ENCODE results near the gene CTDSPL. TPM values are rescaled to one million over a fixed set of nuclear protein-coding genes. Genes with fewer than 3 reads are reported as not detected.

The CTDSPL gene
- total and polyA plus RNA-seq, 2 of the 13 experiments (the other 11 are each of a cell fraction or from before 2014, with no cell fraction given) = 26.1 to 142 TPM

DNA sequence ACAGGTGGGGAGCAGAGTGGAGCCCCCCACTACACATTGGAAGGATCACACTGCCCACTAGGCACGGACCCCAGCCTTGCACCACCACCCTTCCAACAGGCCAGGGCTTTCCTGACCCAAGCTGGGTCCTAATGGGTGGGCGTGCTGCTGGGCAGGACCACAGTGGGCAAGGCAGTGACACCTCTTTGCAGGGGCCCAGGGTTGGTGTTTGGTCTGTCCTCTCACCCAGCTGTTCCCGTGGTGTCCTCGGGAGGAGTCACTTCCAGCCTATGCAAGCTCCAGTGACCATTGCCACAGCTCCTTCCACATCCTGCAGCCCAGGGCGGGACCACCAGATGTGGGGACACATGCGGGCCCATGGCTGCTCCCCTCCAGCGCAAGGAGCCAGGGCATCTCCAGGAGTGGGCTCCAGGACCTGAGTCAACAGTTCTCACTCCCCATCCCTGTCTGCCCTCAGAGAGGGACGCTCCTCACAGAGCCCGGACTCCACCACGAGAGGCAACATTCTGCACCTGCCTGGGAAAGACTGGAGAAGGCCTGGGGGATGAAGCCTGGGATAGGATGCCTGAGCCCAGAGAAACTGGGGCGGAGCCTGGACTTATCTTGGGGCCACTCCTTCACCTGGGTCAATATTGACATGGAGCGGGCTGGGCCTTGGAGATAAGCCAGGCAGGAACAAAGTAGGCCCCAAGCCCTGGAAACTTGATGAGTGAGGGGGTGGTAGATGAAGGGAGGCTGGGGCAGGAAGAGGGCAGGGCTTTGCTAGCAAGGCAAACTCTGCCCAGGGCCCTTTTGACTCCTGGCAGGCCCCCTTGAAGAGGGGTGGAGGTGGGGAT, 125.0 kb downstream of the CTDSPL start (continued):
- TF ChIP-seq, protein P1, sequence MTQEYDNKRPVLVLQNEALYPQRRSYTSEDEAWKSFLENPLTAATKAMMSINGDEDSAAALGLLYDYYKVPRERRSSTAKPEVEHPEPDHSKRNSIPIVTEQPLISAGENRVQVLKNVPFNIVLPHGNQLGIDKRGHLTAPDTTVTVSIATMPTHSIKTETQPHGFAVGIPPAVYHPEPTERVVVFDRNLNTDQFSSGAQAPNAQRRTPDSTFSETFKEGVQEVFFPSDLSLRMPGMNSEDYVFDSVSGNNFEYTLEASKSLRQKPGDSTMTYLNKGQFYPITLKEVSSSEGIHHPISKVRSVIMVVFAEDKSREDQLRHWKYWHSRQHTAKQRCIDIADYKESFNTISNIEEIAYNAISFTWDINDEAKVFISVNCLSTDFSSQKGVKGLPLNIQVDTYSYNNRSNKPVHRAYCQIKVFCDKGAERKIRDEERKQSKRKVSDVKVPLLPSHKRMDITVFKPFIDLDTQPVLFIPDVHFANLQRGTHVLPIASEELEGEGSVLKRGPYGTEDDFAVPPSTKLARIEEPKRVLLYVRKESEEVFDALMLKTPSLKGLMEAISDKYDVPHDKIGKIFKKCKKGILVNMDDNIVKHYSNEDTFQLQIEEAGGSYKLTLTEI (CRISPR knock-in tag; conservative IDR thresholded peaks at IDR 0.05) = no peak
- TF ChIP-seq NCOA2 (CRISPR knock-in tag; IDR thresholded peaks at IDR 0.05) (peak; percentile 79), KAT8 (CRISPR knock-in tag; IDR thresholded peaks at IDR 0.05) (0 out of 2 replicates have a peak, but pooled peaks have one; percentile 45), THAP9 (CRISPR knock-in tag; IDR thresholded peaks at IDR 0.05; ENCODE audit: borderline replicate concordance) (no peak), ZNF350 (CRISPR knock-in tag; IDR thresholded peaks at IDR 0.05; ENCODE audit: borderline replicate concordance, low read depth) (no peak), NPAS2 (CRISPR knock-in tag; IDR thresholded peaks at IDR 0.05; ENCODE audit: borderline replicate concordance) (no peak), ZNF281 (CRISPR knock-in tag; IDR thresholded peaks at IDR 0.05; ENCODE audit: borderline replicate concordance) (peak; percentile 20; the same call in 1 of the 2 replicates), ZFP62 (CRISPR knock-in tag; IDR thresholded peaks at IDR 0.05) (no peak), ZNF713 (CRISPR knock-in tag; IDR thresholded peaks at IDR 0.05) (no peak), IKZF4 (CRISPR knock-in tag; IDR thresholded peaks at IDR 0.05; ENCODE audit: borderline replicate concordance, low read depth, not compliant biosample characterization) (no peak), HMG20B (CRISPR knock-in tag; conservative IDR thresholded peaks at IDR 0.05) (peak; percentile 56; the same call in 1 of the 2 replicates), PPARG (CRISPR knock-in tag; conservative IDR thresholded peaks at IDR 0.05) (0 out of 2 replicates have a peak, but pooled peaks have one; percentile 23), CENPT (CRISPR knock-in tag; IDR thresholded peaks at IDR 0.05; ENCODE audit: low read depth) (0 out of 2 replicates have a peak, but pooled peaks have one; percentile 5), NONO (IDR thresholded peaks at IDR 0.05) (no peak), NONO (CRISPR knock-in tag; conservative IDR thresholded peaks at IDR 0.05) (peak; percentile 64; the same call in 1 of the 2 replicates), SOX6 (IDR thresholded peaks at IDR 0.05) (no peak), SOX6 (CRISPR knock-in tag; IDR thresholded peaks at IDR 0.05) (peak; percentile 61; the same call in 1 of the 2 replicates), ZNF510 (CRISPR knock-in tag; IDR thresholded peaks at IDR 0.05; ENCODE audit: low read depth) (no peak), PAF1 (CRISPR knock-in tag; IDR thresholded peaks at IDR 0.05) (0 out of 2 replicates have a peak, but pooled peaks have one; percentile 26), DPF2 (CRISPR knock-in tag; IDR thresholded peaks at IDR 0.05; ENCODE audit: borderline replicate concordance, low read depth) (peak; percentile 45; the same call in 1 of the 2 replicates), ATF1 (CRISPR knock-in tag; IDR thresholded peaks at IDR 0.05) (no peak), ZKSCAN5 (CRISPR knock-in tag; IDR thresholded peaks at IDR 0.05) (no peak), ZNF496 (CRISPR knock-in tag; IDR thresholded peaks at IDR 0.05; ENCODE audit: insufficient replicate concordance) (no peak)

All from HepG2 (cell line).